Esophagus squamous epithelium (tissue), 5 donors: ENCODE data around the gene TRERF1. TPM values are rescaled to one million over a fixed set of nuclear protein-coding genes. Genes with fewer than 3 reads are reported as not detected.

Experiments
- DNase-seq: peaks from one replicate; lab custom pipeline; 2025; lab: John Stamatoyannopoulos, UW
- H3K27ac ChIP-seq, 4 donors: fragments of 200-600 bp; sonication (generic); one replicate each; pipeline ENCODE4 v1.5.1; 2016 to 2019; ENCODE audit warnings: mild to moderate bottlenecking in 1 of 4
- H3K27me3 ChIP-seq, 4 donors: fragments of 200-600 bp; sonication (generic); 1 replicate in 3 of 4; 2 replicates in 1 of 4; pipeline versions ENCODE4 v1.5.1 to v1.6.0; 2017 to 2021; ENCODE audit warnings: antibody characterized with exemption in 1 of 4
- H3K36me3 ChIP-seq, 3 donors: fragments of 200-600 bp; sonication (generic); one replicate each; pipeline ENCODE4 v1.5.1; 2016 to 2019
- H3K4me1 ChIP-seq, 3 donors: fragments of 200-600 bp; sonication (generic); one replicate each; pipeline ENCODE4 v1.5.1; 2017 to 2019
- H3K4me3 ChIP-seq, 4 donors: fragments of 200-600 bp; sonication (generic); 1 replicate in 3 of 4; 2 replicates in 1 of 4; pipeline ENCODE4 v1.5.1; 2016 to 2019; ENCODE audit warnings: mild to moderate bottlenecking in 2 of 4, moderate library complexity in 1 of 4
- H3K9me3 ChIP-seq, 3 donors: fragments of 200-600 bp; sonication (generic); one replicate each; pipeline ENCODE4 v1.5.1; 2016 to 2019
- POLR2A ChIP-seq, 4 donors: fragments of 450-650 bp; IDR thresholded peaks; one replicate each; pipeline ENCODE4 v1.6.1; 2017; ENCODE audit warnings: antibody characterized with exemption in 4 of 4, mild to moderate bottlenecking in 4 of 4, moderate library complexity in 3 of 4
- WGBS, 2 donors: methylation state at CpG; one replicate each; pipeline ENCODE4 v1.1.5; 2018; 5-methylcytosine and 5-hydroxymethylcytosine counted together
- intact Hi-C: fragments of 100-400 bp; cut with DNase I; formaldehyde crosslinking; loops from one replicate; pipeline ENCODE4 v1.15.0; 2022
- total RNA-seq, 4 donors: library from RNA; depleted of rRNA; stranded (reverse); fragments of >200 nt; gene quantifications; one replicate each; pipeline ENCODE4 v1.1.0, GENCODE V29; 2016
- TF ChIP-seq, protein P1 (sequence below), 6 experiments: fragments of 450-650 bp in 4 of 6; fragments of 200-600 bp in 2 of 6; sonication (generic) in 2 of 6; IDR thresholded peaks; one replicate each; pipeline ENCODE4 v1.5.1; 2016 to 2019; ENCODE audit warnings: antibody characterized with exemption in 6 of 6, mild to moderate bottlenecking in 4 of 6, moderate library complexity in 4 of 6
- donor health status: DM: yes; HTN: yes; CAD: no.

TRERF1 gene
- total RNA-seq, 4 donors from 2014 or later, result 5.5 to 13.8 (median 11.5) TPM

DNA sequence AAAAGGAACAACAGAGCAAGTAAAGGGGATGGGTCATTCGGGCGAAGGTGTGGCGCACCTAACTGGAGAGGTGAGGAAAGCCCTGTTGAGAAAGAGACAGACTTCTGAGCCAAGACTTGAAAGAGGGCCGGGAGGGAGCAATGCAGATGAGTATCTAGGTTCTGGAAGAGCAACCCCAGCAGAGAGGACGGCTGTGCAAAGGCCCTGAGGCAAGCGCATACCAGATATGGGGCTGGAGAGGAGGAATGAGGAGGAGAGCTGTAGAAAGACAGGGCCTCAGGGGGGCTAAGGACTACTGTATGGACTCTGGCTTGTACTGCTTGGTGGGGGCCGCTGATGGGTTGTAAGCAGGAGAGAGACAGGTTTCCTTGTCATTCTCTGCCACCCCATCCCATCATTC is 21.9 kb downstream of the TRERF1 start:
- WGBS, 2 donors, result 80 to 90% methylated on average over 7 of the region's 7 CpGs
- Histone ChIP-seq H3K4me3 (no peak overlapping the region), H3K27me3 (no peaks in the 10 kb centered on the region), H3K4me1 (peaks cover 15 to 25% (median 15%) of the 10 kb centered on the region in 3 donors), H3K27ac (no peak overlapping the region), H3K36me3 (peaks cover 0 to 27% (median 0%) of the 10 kb centered on the region in 3 donors), H3K9me3 (peaks cover 0 to 18% (median 0%) of the 10 kb centered on the region in 3 donors)
- no peak for DNase-seq
- TF ChIP-seq, protein P1, sequence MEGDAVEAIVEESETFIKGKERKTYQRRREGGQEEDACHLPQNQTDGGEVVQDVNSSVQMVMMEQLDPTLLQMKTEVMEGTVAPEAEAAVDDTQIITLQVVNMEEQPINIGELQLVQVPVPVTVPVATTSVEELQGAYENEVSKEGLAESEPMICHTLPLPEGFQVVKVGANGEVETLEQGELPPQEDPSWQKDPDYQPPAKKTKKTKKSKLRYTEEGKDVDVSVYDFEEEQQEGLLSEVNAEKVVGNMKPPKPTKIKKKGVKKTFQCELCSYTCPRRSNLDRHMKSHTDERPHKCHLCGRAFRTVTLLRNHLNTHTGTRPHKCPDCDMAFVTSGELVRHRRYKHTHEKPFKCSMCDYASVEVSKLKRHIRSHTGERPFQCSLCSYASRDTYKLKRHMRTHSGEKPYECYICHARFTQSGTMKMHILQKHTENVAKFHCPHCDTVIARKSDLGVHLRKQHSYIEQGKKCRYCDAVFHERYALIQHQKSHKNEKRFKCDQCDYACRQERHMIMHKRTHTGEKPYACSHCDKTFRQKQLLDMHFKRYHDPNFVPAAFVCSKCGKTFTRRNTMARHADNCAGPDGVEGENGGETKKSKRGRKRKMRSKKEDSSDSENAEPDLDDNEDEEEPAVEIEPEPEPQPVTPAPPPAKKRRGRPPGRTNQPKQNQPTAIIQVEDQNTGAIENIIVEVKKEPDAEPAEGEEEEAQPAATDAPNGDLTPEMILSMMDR (IDR thresholded peaks at IDR 0.05), result no peak
- TF ChIP-seq POLR2A (IDR thresholded peaks at IDR 0.05), result no peak
- intact Hi-C loops, result no loop called here

DNA sequence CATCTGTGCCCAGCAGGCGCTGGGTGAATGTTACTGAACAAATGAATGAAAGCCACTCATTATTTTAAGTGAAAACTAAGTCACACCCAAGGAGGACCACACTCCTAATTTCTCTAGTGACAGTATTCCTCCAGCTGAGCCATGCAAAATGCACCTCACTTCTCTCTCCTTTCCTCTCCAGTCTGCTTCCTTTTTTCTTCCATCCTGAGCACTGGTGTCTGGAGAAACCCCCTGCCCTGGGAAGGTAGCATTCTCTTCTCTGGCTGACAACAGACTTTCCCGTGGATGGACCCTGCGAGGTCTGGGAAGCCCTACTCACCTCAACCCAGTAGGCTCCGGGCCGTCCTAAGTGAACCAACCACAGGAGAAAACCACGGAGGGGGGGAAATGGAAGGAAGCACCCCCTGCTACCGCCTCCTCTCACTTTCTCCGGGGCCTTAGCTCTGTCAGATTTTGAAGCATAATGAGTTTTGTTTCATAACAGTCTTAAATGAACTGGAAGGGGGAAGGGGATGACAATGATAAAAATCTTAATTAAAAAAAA is 22.6 kb downstream of the TRERF1 start:
- no peak overlapping the region for H3K4me3 ChIP-seq
- TF ChIP-seq, protein P1 (IDR thresholded peaks at IDR 0.05), result no peak
- TF ChIP-seq POLR2A (IDR thresholded peaks at IDR 0.05), result no peak
- intact Hi-C loops, result no loop called here
- WGBS, 2 donors, result 56 to 64% methylated on average over 4 to 8 of the region's 8 CpGs
- DNase-seq, result no peak
- no peaks in the 10 kb centered on the region for H3K27me3 ChIP-seq
- peaks cover 0 to 11% (median 0%) of the 10 kb centered on the region in 3 donors for H3K9me3 ChIP-seq
- peak overlapping the region in 3 of 4 donors; percentile 21 to 50 (median 47) for H3K27ac ChIP-seq
- H3K36me3 ChIP-seq, result peaks cover 0 to 20% (median 0%) of the 10 kb centered on the region in 3 donors
- H3K4me1 ChIP-seq, result peaks cover 15 to 27% (median 15%) of the 10 kb centered on the region in 3 donors

DNA sequence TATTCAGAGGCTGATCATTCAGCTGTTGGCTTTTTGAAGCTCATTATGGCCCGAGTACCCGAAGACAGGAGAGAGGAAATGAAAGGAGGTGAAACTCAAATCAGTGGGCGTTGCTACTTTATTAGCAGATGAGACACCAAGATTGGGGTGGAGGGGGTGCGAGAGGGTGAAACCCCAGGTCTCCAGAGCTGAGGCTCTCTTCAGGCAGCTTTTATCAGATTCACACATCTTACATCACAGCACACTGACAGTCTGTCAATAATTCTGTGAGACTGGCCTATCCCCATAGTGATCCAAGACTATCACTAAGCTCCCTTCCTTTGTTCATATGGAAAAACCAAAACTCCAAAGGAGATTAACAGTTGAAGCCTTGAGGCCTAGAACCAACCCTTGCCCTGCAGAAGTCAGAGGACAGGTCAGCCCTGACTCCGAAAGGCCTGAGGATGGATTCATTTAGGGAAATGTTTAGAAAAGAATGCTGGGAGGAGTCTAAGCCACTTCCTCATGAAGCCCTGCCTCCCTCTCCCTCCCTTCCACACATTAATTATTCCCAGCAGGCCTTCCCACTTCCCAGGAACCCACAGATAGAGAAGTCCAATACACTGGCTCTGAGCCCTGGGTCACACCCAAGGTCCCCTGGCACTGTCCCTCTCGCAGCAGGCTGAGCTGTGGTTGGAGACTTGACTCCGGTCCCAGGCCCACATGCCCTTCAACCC is 23.2 kb downstream of the TRERF1 start:
- DNase-seq, result no peak
- intact Hi-C loops, result no loop called here
- peaks cover 0 to 5% (median 0%) of the 10 kb centered on the region in 3 donors for H3K9me3 ChIP-seq
- no peak overlapping the region for H3K4me3 ChIP-seq
- H3K27me3 ChIP-seq, result no peaks in the 10 kb centered on the region
- H3K36me3 ChIP-seq, result peaks cover 0 to 13% (median 0%) of the 10 kb centered on the region in 3 donors
- peak overlapping the region in 3 of 4 donors; percentile 21 to 50 (median 47) for H3K27ac ChIP-seq
- TF ChIP-seq POLR2A (IDR thresholded peaks at IDR 0.05), result no peak
- TF ChIP-seq, protein P1 (IDR thresholded peaks at IDR 0.05), result no peak
- 65 to 67% methylated on average over 5 to 7 of the region's 7 CpGs for WGBS, 2 donors
- peaks cover 15 to 27% (median 15%) of the 10 kb centered on the region in 3 donors for H3K4me1 ChIP-seq

DNA sequence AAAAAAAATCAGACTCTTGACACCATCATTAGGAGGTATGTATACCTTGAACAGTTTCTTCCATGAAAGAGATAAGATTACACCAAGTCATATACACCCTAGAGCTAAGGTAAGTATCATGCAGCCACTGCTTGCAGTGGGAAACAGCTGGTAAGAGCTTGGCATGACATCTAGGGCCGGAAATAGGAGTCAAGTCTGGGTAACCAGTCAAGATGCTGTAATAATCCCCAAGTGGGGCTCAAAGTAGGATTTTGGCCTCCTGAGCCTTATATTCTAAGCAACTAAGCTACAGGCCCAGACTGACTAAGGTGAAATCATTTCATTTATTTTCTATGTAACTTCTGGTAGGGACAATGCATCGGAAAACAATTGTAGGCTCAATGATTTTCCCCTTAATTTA is 23.9 kb downstream of the TRERF1 start:
- no peak for TF ChIP-seq POLR2A (IDR thresholded peaks at IDR 0.05)
- TF ChIP-seq, protein P1 (IDR thresholded peaks at IDR 0.05), result no peak
- H3K36me3 ChIP-seq, result peaks cover 0 to 11% (median 0%) of the 10 kb centered on the region in 3 donors
- 71 to 85% methylated on average over 2 of the region's 2 CpGs for WGBS, 2 donors
- intact Hi-C loops, result no loop called here
- no peak overlapping the region for H3K4me3 ChIP-seq
- peaks cover 15 to 27% (median 15%) of the 10 kb centered on the region in 3 donors for H3K4me1 ChIP-seq
- H3K27me3 ChIP-seq, result no peaks in the 10 kb centered on the region
- DNase-seq, result no peak
- peak overlapping the region in 1 of 4 donors; percentile 47 for H3K27ac ChIP-seq
- no peaks in the 10 kb centered on the region for H3K9me3 ChIP-seq

DNA sequence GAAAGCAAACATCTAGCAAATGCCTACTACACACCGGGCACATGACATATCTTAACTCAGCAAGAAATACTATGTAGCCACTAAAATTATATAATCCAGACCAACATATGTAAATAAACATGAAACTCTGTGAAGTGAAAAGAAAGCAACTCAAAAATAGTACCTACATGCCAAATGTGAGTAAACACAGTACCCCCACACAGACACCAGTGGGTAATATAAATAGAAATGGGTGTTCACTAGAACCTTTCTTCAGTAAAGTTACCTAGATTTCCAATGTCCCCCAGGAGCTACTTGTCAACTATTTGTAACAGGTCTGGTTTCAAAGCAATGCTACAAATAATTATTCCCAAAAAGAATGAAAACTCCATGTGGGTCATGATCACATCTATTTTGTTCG is 25.5 kb downstream of the TRERF1 start:
- WGBS, 2 donors, result 89 to 94% methylated on average over 2 of the region's 2 CpGs
- intact Hi-C loops, result no loop called here
- TF ChIP-seq POLR2A (IDR thresholded peaks at IDR 0.05), result no peak
- TF ChIP-seq, protein P1 (IDR thresholded peaks at IDR 0.05), result no peak

More for the DNA sequence above, 25.5 kb downstream of the TRERF1 start:
- Histone ChIP-seq H3K27me3 (no peaks in the 10 kb centered on the region), H3K36me3 (peaks cover 0 to 7% (median 0%) of the 10 kb centered on the region in 3 donors), H3K4me3 (no peak overlapping the region), H3K27ac (no peak overlapping the region), H3K9me3 (no peaks in the 10 kb centered on the region), H3K4me1 (peaks cover 15 to 27% (median 15%) of the 10 kb centered on the region in 3 donors)
- DNase-seq, result no peak
